H1 (cell line): ENCODE data around the gene ALAS1. TPM values are rescaled to one million over a fixed set of nuclear protein-coding genes. Genes with fewer than 3 reads are reported as not detected.
A peak's percentile ranks its signal among the peaks of the same experiment; 100 is the strongest.

ENCODE experiments used
- CTCF ChIA-PET: fragments of 300-600 bp; sonication (Branson Sonifier 250); formaldehyde crosslinking; loops from one replicate; lab custom pipeline; 2021; ENCODE audit not compliant: partially characterized antibody; lab: Charles Lee
- POLR2A ChIA-PET: fragments of 300-600 bp; sonication (Branson Sonifier 250); formaldehyde crosslinking; loops from one replicate; lab custom pipeline; 2021; ENCODE audit warnings: inconsistent platforms; ENCODE audit not compliant: partially characterized antibody; lab: Charles Lee
- DNase-seq, 2 experiments: peaks; one replicate each; pipeline versions ENCODE4 v3.0.0 to v3.0.0-alpha.2; 2010 to 2022; ENCODE audit warnings: low spot score in 2 of 2, low read depth in 1 of 2, mixed read lengths in 1 of 2
- FAIRE-seq: peaks from 2 replicates; lab custom pipeline; 2011; peaks lifted over from hg19 to GRCh38; lab: Jason Lieb, UNC
- H2AFZ ChIP-seq: 2 replicates; pipeline ENCODE4 v1.8.1; 2012; ENCODE audit warnings: low read length, inconsistent platforms
- H2AK5ac ChIP-seq: 2 replicates; pipeline ENCODE4 v1.6.1; 2013; ENCODE audit warnings: low read depth, low read length
- H2BK120ac ChIP-seq: replicated peaks from 2 replicates; pipeline ENCODE3; 2013; ENCODE audit warnings: low read depth, low read length, inconsistent platforms
- H2BK12ac ChIP-seq: 2 replicates; pipeline ENCODE4 v1.6.1; 2013; ENCODE audit warnings: low read depth, low read length
- H2BK15ac ChIP-seq: 2 replicates; pipeline ENCODE4 v1.6.1; 2013; ENCODE audit warnings: low read length
- H2BK20ac ChIP-seq: 2 replicates; pipeline ENCODE4 v1.6.1; 2013; ENCODE audit warnings: low read length
- H2BK5ac ChIP-seq: 2 replicates; pipeline ENCODE4 v1.6.1; 2013; ENCODE audit warnings: low read depth, low read length
- H3K14ac ChIP-seq: 2 replicates; pipeline ENCODE4 v1.6.1; 2013; ENCODE audit warnings: inconsistent platforms; ENCODE audit not compliant: insufficient read length
- H3K18ac ChIP-seq: 2 replicates; pipeline ENCODE4 v1.6.1; 2013; ENCODE audit warnings: low read length; ENCODE audit errors: extremely low read depth
- H3K23ac ChIP-seq: 2 replicates; pipeline ENCODE4 v1.6.1; 2013; ENCODE audit warnings: inconsistent platforms; ENCODE audit not compliant: insufficient read length
- H3K23me2 ChIP-seq: 2 replicates; pipeline ENCODE4 v1.6.1; 2013; ENCODE audit warnings: low read depth, low read length
- H3K27ac ChIP-seq: 2 replicates; pipeline ENCODE4 v1.6.1; 2011; ENCODE audit warnings: low read depth, low read length, inconsistent platforms
- H3K27me3 ChIP-seq, 4 experiments: replicated peaks in 1 of 4; 1 replicate in 1 of 4; 2 replicates in 3 of 4; pipeline versions ENCODE4 v1.6.1 to v1.8.1; 2011 to 2013; ENCODE audit warnings: low read length in 3 of 4, mild to moderate bottlenecking in 3 of 4, inconsistent platforms in 2 of 4, mixed read lengths in 2 of 4, moderate library complexity in 1 of 4; ENCODE audit not compliant: control insufficient read depth in 3 of 4, insufficient read depth in 3 of 4; ENCODE audit errors: extremely low read depth in 1 of 4
- H3K36me3 ChIP-seq, 4 experiments: 2 replicates each; pipeline versions ENCODE4 v1.6.1 to v1.8.1; 2011 to 2013; ENCODE audit warnings: mild to moderate bottlenecking in 4 of 4, low read length in 3 of 4, moderate library complexity in 2 of 4, control low read depth in 1 of 4, inconsistent platforms in 1 of 4; ENCODE audit not compliant: insufficient read depth in 4 of 4, control insufficient read depth in 2 of 4
- H3K4ac ChIP-seq: replicated peaks from 2 replicates; pipeline ENCODE3; 2013; ENCODE audit warnings: low read length, low read depth, mixed read lengths, inconsistent platforms; ENCODE audit not compliant: insufficient read length
- H3K4me1 ChIP-seq, 4 experiments: replicated peaks in 1 of 4; 1 replicate in 1 of 4; 2 replicates in 3 of 4; pipeline versions ENCODE4 v1.6.1 to v1.8.1; 2011 to 2013; ENCODE audit warnings: low read length in 3 of 4, inconsistent platforms in 2 of 4, mixed read lengths in 1 of 4; ENCODE audit not compliant: insufficient read depth in 4 of 4, control insufficient read depth in 3 of 4
- H3K4me2 ChIP-seq, 2 experiments: 2 replicates each; pipeline versions ENCODE4 v1.6.1 to v1.8.1; 2011 to 2013; ENCODE audit warnings: low read depth in 2 of 2, low read length in 2 of 2, control low read depth in 1 of 2, inconsistent platforms in 1 of 2, mild to moderate bottlenecking in 1 of 2; ENCODE audit not compliant: insufficient read depth in 1 of 2
- H3K4me3 ChIP-seq, 4 experiments: fragments of 200-600, 300-600 bp in 1 of 4; sonication (generic), shearing (Covaris generic), sonication (Bioruptor Twin) in 1 of 4; 2 replicates each; pipeline versions ENCODE4 v1.5.1 to v1.8.1; 2011 to 2016; ENCODE audit warnings: low read length in 4 of 4, low read depth in 3 of 4, control low read depth in 2 of 4, inconsistent platforms in 2 of 4, mild to moderate bottlenecking in 2 of 4, mixed read lengths in 1 of 4, moderate library complexity in 1 of 4; ENCODE audit not compliant: insufficient read depth in 2 of 4; ENCODE audit errors: extremely low read depth in 1 of 4
- H3K56ac ChIP-seq: replicated peaks from 2 replicates; pipeline ENCODE3; 2013; ENCODE audit warnings: low read depth, mild to moderate bottlenecking, mixed read lengths, low read length, inconsistent platforms; ENCODE audit not compliant: insufficient read length
- H3K79me1 ChIP-seq: 2 replicates; pipeline ENCODE4 v1.6.1; 2013; ENCODE audit warnings: low read depth, low read length, control low read depth
- H3K79me2 ChIP-seq, 2 experiments: 2 replicates each; pipeline versions ENCODE4 v1.6.1 to v1.8.1; 2012 to 2013; ENCODE audit warnings: low read length in 2 of 2, mild to moderate bottlenecking in 2 of 2, inconsistent platforms in 1 of 2; ENCODE audit not compliant: insufficient read depth in 2 of 2, control insufficient read depth in 1 of 2
- H3K9ac ChIP-seq, 4 experiments: replicated peaks in 1 of 4; 1 replicate in 1 of 4; 2 replicates in 3 of 4; pipeline versions ENCODE4 v1.6.1 to v1.8.1; 2011 to 2013; ENCODE audit warnings: low read depth in 3 of 4, low read length in 3 of 4, control low read depth in 2 of 4, mild to moderate bottlenecking in 2 of 4, moderate library complexity in 2 of 4, inconsistent platforms in 1 of 4; ENCODE audit errors: extremely low read depth in 1 of 4
- H3K9me3 ChIP-seq, 2 experiments: 2 replicates each; pipeline versions ENCODE4 v1.6.1 to v1.8.1; 2012 to 2013; ENCODE audit warnings: mild to moderate bottlenecking in 2 of 2, moderate library complexity in 2 of 2, control low read depth in 1 of 2, inconsistent platforms in 1 of 2, low read depth in 1 of 2, low read length in 1 of 2, mixed read lengths in 1 of 2; ENCODE audit not compliant: insufficient read depth in 2 of 2
- H4K20me1 ChIP-seq, 2 experiments: replicated peaks in 1 of 2; 2 replicates each; pipeline versions ENCODE3 to v1.8.1; 2011 to 2013; ENCODE audit warnings: inconsistent platforms in 2 of 2, low read length in 2 of 2, mild to moderate bottlenecking in 1 of 2; ENCODE audit not compliant: insufficient read depth in 2 of 2, control insufficient read depth in 1 of 2
- H4K5ac ChIP-seq: 2 replicates; pipeline ENCODE4 v1.6.1; 2013; ENCODE audit warnings: low read length, low read depth, mixed read lengths, inconsistent platforms; ENCODE audit not compliant: insufficient read length
- H4K8ac ChIP-seq: 2 replicates; pipeline ENCODE4 v1.8.0; 2013; ENCODE audit warnings: mild to moderate bottlenecking, moderate library complexity, low read length, inconsistent platforms; ENCODE audit not compliant: insufficient read depth; ENCODE audit errors: extremely low read depth
- H4K91ac ChIP-seq: replicated peaks from 2 replicates; pipeline ENCODE3; 2013; ENCODE audit warnings: low read length, mixed read lengths, inconsistent platforms; ENCODE audit not compliant: insufficient read length
- CBX5 ChIP-seq: fragments of 300-800, 300-1000 bp; sonication (generic); IDR thresholded peaks from 2 replicates; pipeline ENCODE4 v1.7.1; 2016; ENCODE audit warnings: antibody characterized with exemption, low read length, low read depth
- GTF2F1 ChIP-seq: IDR thresholded peaks from 2 replicates; pipeline ENCODE4 v1.6.1; 2012; ENCODE audit warnings: low read depth, low read length, improper control_type of control experiment, borderline replicate concordance
- POU5F1 ChIP-seq: IDR thresholded peaks from 2 replicates; pipeline ENCODE4 v1.6.1; 2011; ENCODE audit warnings: low read depth, mild to moderate bottlenecking, low read length, moderate library complexity
- RXRA ChIP-seq: IDR thresholded peaks from 2 replicates; pipeline ENCODE4 v1.6.1; 2011; ENCODE audit warnings: low read depth, mild to moderate bottlenecking, low read length, moderate library complexity; ENCODE audit not compliant: insufficient read depth
- WGBS, 2 experiments: shearing (Covaris generic) in 1 of 2; methylation state at CpG; one replicate each; pipeline versions ENCODE4 v1.1.6 to v1.1.7; 2013 to 2015; ENCODE audit warnings: low lambda C conversion rate in 2 of 2, mixed read lengths in 2 of 2, inconsistent platforms in 1 of 2, low coverage in 1 of 2, missing lambda C conversion rate in 1 of 2; ENCODE audit not compliant: insufficient replicate concordance in 2 of 2, insufficient coverage in 1 of 2, insufficient read length in 1 of 2; ENCODE audit errors: extremely low coverage in 1 of 2, missing lambda C conversion rate in 1 of 2; 5-methylcytosine and 5-hydroxymethylcytosine counted together
- polyA plus RNA-seq, 7 experiments: library from polyadenylated mRNA; depleted of rRNA in 3 of 7; stranded (reverse) in 5 of 7; unstranded in 2 of 7; fragments of >200 nt in 5 of 7; fragments of 200-250 nt in 2 of 7; gene quantifications; 1 replicate in 5 of 7; 2 replicates in 1 of 7; 4 replicates in 1 of 7; pipeline versions ENCODE4 v1.2.1 to v1.2.3, GENCODE V29; 2011 to 2013; ENCODE audit warnings: missing spikeins in 2 of 7, mixed read lengths in 2 of 7
- total RNA-seq: library from RNA; stranded (reverse); fragmentation: NEBNext Ultra II Directional; extraction: Animal tissue kit (Norgen Biotek cat#: 25700); gene quantifications from 2 replicates; pipeline ENCODE4 v1.2.1, GENCODE V29; 2021

ALAS1 gene
- total and polyA plus RNA-seq, 2 of the 8 experiments (the other 6 are each of a cell fraction or from before 2014, with no cell fraction given) = 45.9 to 84.4 TPM

DNA sequence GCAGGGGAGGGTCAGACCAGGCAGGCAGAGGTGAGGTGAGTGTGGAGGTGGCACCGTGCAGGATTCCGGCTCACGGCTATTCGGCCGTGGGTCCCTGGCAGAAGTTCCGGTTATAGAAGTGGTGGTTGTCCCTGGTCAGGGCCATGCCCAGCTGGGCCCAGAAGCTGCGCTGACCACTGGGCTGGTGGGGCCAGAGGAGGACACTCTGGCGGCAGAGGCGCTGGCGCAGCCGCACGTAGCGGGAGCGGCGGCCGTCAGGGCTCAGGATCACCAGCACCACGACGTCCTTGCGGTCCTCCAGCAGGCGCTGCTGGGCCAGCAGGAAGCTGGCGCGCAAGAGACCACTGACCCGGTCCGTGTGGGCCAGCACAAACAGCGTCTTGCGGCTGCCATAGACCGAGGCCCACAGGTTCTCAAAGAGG is 23.2 kb downstream of the ALAS1 start:
- DNase-seq (peak in 1 of 2 experiments; percentile 43), FAIRE-seq (no peak)
- H3K9ac ChIP-seq = no peak overlapping the region
- H3K4me1 ChIP-seq = peaks cover 0 to 4% (median 3%) of the 10 kb centered on the region in 4 experiments; a peak in 5 of 7 replicates
- peak overlapping the region; percentile 60; the same call in 1 of the 2 replicates for H2BK12ac ChIP-seq
- no peak overlapping the region for H4K91ac ChIP-seq
- peak overlapping the region; percentile 61; the same call in 1 of the 2 replicates for H2BK15ac ChIP-seq
- no peaks in the 10 kb centered on the region for H3K79me2 ChIP-seq
- H2BK120ac ChIP-seq = no peak overlapping the region
- no peak overlapping the region for H3K4ac ChIP-seq
- no peak overlapping the region for H3K4me2 ChIP-seq
- H2AK5ac ChIP-seq = no peak overlapping the region
- no peak overlapping the region for H3K4me3 ChIP-seq
- no peak overlapping the region for H4K5ac ChIP-seq
- H2AFZ ChIP-seq = no peak overlapping the region
- no peaks in the 10 kb centered on the region for H4K20me1 ChIP-seq
- no peaks in the 10 kb centered on the region for H3K23me2 ChIP-seq
- H3K23ac ChIP-seq = no peak overlapping the region
- no peak overlapping the region for H3K27ac ChIP-seq
- H3K27me3 ChIP-seq = no peaks in the 10 kb centered on the region
- 94% methylated on average over 27 of the region's 27 CpGs; no CpG with 5 or more reads in 1 of the 2 experiments for WGBS, 2 experiments
- H2BK5ac ChIP-seq = 0 out of 2 replicates have a peak overlapping the region, but pooled peaks have one; percentile 32
- CTCF ChIA-PET = interaction anchor here (0.7 to 20.4 kb wide), 50 partner anchors 11 to 226 kb away, joined by 3 to 336 read pairs (median 5); partner anchors contain the start of genes ALAS1, PPM1M and TWF2
- POLR2A ChIA-PET = interaction anchor here (1.0 to 2.4 kb wide), 8 partner anchors 11 to 228 kb away, joined by 3 to 7 read pairs (median 6); partner anchors contain the start of genes GLYCTK and TWF2
- no peak overlapping the region; the same call in 1 of the 2 replicates for H2BK20ac ChIP-seq
- no peaks in the 10 kb centered on the region for H3K79me1 ChIP-seq
- no peak overlapping the region for H3K18ac ChIP-seq
- no peaks in the 10 kb centered on the region for H3K9me3 ChIP-seq
- H3K36me3 ChIP-seq = no peaks in the 10 kb centered on the region; a peak in 1 of 8 replicates
- H3K14ac ChIP-seq = no peak overlapping the region
- H3K56ac ChIP-seq = no peak overlapping the region
- peak overlapping the region; percentile 14; the same call in 1 of the 2 replicates for H4K8ac ChIP-seq
- TF ChIP-seq POU5F1 = no peak
- TF ChIP-seq CBX5 = no peak
- no peak for TF ChIP-seq RXRA
- no peak for TF ChIP-seq GTF2F1
